Fibroblast of villous mesenchyme (primary cell): ENCODE data around the gene EMP2. TPM values are rescaled to one million over a fixed set of nuclear protein-coding genes. Genes with fewer than 3 reads are reported as not detected.
"Not testable (repeated sequence)": the region's sequence is repeated elsewhere in the genome, so short reads cannot be mapped to it uniquely, and the experiment has no call there.

Experiments used
- DNase-seq: peaks from one replicate; pipeline ENCODE4 v3.0.0-alpha.2; 2010; ENCODE audit warnings: low read depth
- H3K4me3 ChIP-seq: 2 replicates; pipeline ENCODE4 v1.5.1; 2011; ENCODE audit warnings: low read depth, mild to moderate bottlenecking, low read length
- total RNA-seq: library from RNA; depleted of rRNA; stranded (reverse); fragments of >200 nt; gene quantifications from 2 replicates; pipeline ENCODE4 v1.2.3, GENCODE V29; 2012
- TF ChIP-seq, protein P1 (sequence below): IDR thresholded peaks from 2 replicates; pipeline ENCODE4 v1.5.1; 2012; ENCODE audit warnings: low read depth, mild to moderate bottlenecking, low read length; ENCODE audit not compliant: insufficient read depth

The EMP2 gene
- 10.6 and 13.0 TPM in 2 replicates for total RNA-seq

DNA sequence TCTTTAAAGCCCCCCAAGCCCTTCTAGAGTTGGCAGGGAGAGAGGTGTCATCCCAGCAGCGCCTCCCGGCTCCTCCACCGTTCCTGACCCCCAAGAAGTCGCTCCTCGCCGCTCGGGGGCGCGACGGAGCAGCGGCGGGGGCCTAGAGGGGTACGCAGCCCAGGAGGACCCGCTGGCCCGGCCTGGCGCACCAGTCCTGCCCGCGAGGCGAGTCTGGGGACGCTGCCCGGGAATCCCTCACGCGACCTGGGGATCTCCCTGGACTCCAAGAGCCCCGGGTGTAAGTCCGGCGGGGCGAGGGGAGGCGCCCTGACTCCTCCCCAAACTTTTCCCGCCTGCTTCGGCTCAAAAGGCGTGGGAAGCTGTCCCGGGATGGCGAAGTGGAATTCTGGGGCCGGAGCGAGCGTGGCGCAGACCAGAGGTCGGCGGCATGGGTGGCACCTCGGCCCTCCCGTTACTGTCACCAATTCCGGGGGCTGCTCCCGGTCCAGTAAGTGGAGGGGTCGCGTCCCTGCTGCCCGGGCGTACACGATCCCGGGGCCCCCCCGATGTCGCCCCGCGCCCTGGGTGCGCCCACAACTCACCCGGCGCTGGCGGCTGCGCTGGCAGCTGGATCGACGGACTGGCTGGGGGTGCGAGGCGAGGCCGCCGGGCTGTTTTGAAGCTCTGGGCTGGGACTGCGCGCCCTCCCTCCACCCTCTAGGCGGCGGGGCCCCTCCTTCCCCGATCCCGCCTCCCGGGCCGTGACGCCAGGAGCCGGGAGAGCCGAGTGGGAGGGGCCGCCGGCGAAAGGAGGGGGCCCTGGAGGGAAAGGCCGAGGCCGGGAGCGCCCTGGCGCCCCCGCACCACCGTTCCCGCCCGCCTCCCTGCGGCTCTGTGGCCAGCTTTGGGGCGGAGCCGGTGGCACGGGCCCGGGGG is at the start of gene EMP2:
TSS of gene EMP2 (minus strand) at position 634 of the 918 bp plus-strand sequence. CDS start 32,981 bp downstream, outside the sequence.
- DNase-seq = peak; percentile 63
- peak within 1 kb of the TSS; percentile 77 for H3K4me3 ChIP-seq
- TF ChIP-seq, protein P1, sequence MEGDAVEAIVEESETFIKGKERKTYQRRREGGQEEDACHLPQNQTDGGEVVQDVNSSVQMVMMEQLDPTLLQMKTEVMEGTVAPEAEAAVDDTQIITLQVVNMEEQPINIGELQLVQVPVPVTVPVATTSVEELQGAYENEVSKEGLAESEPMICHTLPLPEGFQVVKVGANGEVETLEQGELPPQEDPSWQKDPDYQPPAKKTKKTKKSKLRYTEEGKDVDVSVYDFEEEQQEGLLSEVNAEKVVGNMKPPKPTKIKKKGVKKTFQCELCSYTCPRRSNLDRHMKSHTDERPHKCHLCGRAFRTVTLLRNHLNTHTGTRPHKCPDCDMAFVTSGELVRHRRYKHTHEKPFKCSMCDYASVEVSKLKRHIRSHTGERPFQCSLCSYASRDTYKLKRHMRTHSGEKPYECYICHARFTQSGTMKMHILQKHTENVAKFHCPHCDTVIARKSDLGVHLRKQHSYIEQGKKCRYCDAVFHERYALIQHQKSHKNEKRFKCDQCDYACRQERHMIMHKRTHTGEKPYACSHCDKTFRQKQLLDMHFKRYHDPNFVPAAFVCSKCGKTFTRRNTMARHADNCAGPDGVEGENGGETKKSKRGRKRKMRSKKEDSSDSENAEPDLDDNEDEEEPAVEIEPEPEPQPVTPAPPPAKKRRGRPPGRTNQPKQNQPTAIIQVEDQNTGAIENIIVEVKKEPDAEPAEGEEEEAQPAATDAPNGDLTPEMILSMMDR = peak; percentile 58

DNA sequence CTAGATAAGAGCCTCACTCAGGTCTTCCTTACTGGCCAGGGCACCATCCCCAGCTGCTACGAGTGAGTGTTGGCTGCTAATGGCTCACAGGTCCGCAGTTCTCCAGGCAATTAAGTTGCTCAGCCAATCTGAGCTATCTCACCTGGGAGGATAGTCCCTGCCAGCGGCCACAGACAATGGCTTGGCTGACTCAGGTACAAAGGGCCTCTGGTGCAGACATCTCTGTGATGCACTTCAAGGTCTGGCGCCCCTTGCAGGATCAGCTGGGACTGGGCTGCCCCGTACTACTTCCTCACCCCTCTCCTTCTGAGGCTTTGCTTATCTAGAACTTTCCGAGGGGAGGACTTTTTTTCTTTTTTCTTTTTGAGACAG is 49.2 kb upstream of the EMP2 start:
- DNase-seq = no peak
- no peak overlapping the region for H3K4me3 ChIP-seq
- TF ChIP-seq, protein P1 = no peak

- H3K4me3 ChIP-seq = no peak overlapping the region
- peak; percentile 41 for DNase-seq
Measured at GRCh38 chr16:10625595-10626357, 45.4 kb upstream of the EMP2 start.

GRCh38 chr16:10624527-10624926 is 44.1 kb upstream of the EMP2 start:
- TF ChIP-seq, protein P1 = no peak
- no peak overlapping the region for H3K4me3 ChIP-seq
- no peak for DNase-seq

More at GRCh38 chr16:10625595-10626357, 45.4 kb upstream of the EMP2 start:
- TF ChIP-seq, protein P1 = no peak

- no peak for DNase-seq
- no peak overlapping the region for H3K4me3 ChIP-seq
- TF ChIP-seq, protein P1 = no peak
Measured at GRCh38 chr16:10623059-10623458, 42.7 kb upstream of the EMP2 start.

DNA sequence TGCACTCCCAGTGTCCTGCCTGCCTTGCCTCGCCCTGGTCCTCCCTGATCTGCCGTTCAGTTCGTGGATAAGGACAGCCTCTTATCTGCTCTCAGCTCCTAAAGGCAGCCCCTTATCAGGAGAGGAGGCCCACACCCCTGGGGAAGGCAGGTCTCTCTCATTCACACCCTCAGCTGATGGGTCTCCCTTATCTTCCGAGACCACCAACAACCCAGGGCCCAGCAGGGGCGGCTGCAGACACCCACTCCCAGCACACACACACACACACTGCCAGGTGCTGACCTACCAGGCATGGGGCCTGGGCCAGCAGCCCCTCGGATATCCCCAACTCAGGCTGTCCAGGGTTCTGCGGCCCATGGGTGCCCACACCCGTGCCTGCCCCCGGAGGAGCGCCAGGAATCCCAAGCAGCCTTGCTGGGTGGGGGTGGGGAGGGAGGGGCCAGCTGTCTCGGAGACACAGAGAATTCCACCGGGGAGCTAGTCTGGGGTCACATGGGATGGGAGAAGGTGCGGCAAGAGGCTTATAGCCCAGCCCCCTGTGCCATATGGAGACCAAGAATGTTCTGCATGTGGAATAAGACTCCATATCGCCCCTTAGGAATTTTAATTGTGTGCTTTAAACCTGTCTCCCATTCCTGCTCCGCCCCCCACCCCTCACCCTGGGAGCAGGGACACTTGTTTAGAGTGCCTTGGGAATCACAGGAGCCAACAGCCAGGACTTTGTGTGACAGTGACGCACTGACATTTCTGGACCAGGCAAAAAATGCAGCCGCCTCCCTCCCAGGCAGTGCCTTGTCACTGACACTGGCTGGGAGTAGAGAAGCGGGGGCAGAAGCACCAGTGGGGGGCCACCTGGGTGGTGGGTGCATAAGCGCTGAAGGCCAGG is 41.9 kb upstream of the EMP2 start:
- TF ChIP-seq, protein P1 = no peak
- H3K4me3 ChIP-seq = no peak overlapping the region
- no peak for DNase-seq

- not testable (repeated sequence) for H3K4me3 ChIP-seq, DNase-seq
Measured at GRCh38 chr16:10621216-10621949, 41.0 kb upstream of the EMP2 start.
